ENCODE measurements around the gene CARD11. TPM values are rescaled to one million over a fixed set of nuclear protein-coding genes. Genes with fewer than 3 reads are reported as not detected.

Gene CARD11
- total and polyA plus RNA-seq, 4 donors: 0.77 to 1.2 (median 1.1) TPM

- H3K4me1 ChIP-seq (ENCODE audit: control insufficient read depth, insufficient read depth, low read length): peaks cover 7% of the 10 kb centered on the region
- H3K27ac ChIP-seq (ENCODE audit: low read depth, low read length): no peak overlapping the region
- 84% methylated on average over 4 of the region's 5 CpGs for WGBS (ENCODE audit: insufficient coverage)
- H3K27me3 ChIP-seq (ENCODE audit: control insufficient read depth, insufficient read depth, low read length): no peaks in the 10 kb centered on the region
- H3K4me3 ChIP-seq (ENCODE audit: low read depth, low read length): no peak overlapping the region
- DNase-seq (ENCODE audit: low read depth in 4 of 6, low spot score in 6 of 6): no peak
- no peaks in the 10 kb centered on the region for H3K36me3 ChIP-seq (ENCODE audit: control insufficient read depth, insufficient read depth, low read length)
- H3K9me3 ChIP-seq (ENCODE audit: control insufficient read depth, insufficient read depth, low read length): peaks cover 2% of the 10 kb centered on the region
Observed at GRCh38 chr7:2858621-2859020, 185.0 kb downstream of the CARD11 start.

- no peak for DNase-seq (ENCODE audit: low read depth in 4 of 6, low spot score in 6 of 6)
Observed at GRCh38 chr7:2856388-2857169, 187.1 kb downstream of the CARD11 start.

More at GRCh38 chr7:2856388-2857169, 187.1 kb downstream of the CARD11 start:
- Histone ChIP-seq H3K4me1 (ENCODE audit: control insufficient read depth, insufficient read depth, low read length) (no peaks in the 10 kb centered on the region), H3K36me3 (ENCODE audit: control insufficient read depth, insufficient read depth, low read length) (no peaks in the 10 kb centered on the region), H3K27me3 (ENCODE audit: control insufficient read depth, insufficient read depth, low read length) (no peaks in the 10 kb centered on the region), H3K4me3 (ENCODE audit: low read depth, low read length) (no peak overlapping the region), H3K9me3 (ENCODE audit: control insufficient read depth, insufficient read depth, low read length) (peaks cover 2% of the 10 kb centered on the region), H3K27ac (ENCODE audit: low read depth, low read length) (no peak overlapping the region)
- WGBS (ENCODE audit: insufficient coverage): 86% methylated on average over 2 of the region's 5 CpGs

Other genes starting within 250 kb of the CARD11 start
- gene GNA12, start 199.6 kb downstream of the CARD11 start, total RNA-seq: 10 to 100 TPM; 17.9 to 26.7 TPM
- gene GNA12, start 199.6 kb downstream of the CARD11 start, polyA plus RNA-seq (ENCODE audit: insufficient read length in 2 of 2): 100 to 1,000 TPM; 103 to 125 TPM